Measurements from ENCODE around the gene NR4A3.

Gene NR4A3

DNA sequence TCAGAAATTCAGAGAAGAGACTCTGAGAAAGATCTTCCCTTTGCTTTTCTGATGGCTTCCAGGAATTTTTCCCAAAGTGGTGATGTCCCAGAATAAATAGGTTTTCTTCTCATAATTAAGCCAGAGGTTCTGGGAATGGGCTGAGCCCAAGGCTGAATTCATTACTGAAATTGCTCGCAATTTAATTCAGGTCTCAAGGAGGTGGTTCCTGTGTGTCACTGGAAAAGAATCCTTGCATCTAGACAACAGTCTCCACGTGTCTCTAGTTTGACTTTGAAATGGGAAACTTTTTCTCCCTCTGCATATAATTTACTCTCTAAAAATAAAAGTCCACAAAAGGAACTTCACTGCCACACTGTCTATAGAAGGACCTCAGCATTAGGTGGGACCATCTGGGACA, 57.0 kb downstream of the NR4A3 start:
- H4K8ac ChIP-seq (ENCODE audit: low read length): no peak overlapping the region
- no peak overlapping the region for H3K4me2 ChIP-seq (ENCODE audit: low read length, poor library complexity, severe bottlenecking)
- peaks cover 0 to 11% of the 10 kb centered on the region in 2 experiments for H3K27me3 ChIP-seq (ENCODE audit: control insufficient read depth in 1 of 2, insufficient read depth in 1 of 2, low read length in 2 of 2)
- no peak overlapping the region for H3K9ac ChIP-seq (ENCODE audit: low read length)
- H2BK120ac ChIP-seq (ENCODE audit: low read depth, low read length): no peak overlapping the region
- no peak overlapping the region for H3K18ac ChIP-seq (ENCODE audit: low read depth in 1 of 2, low read length in 2 of 2)
- H2AK5ac ChIP-seq (ENCODE audit: low read length, severe bottlenecking): no peak overlapping the region
- H2BK15ac ChIP-seq (ENCODE audit: low read depth, poor library complexity, severe bottlenecking): no peak overlapping the region
- H3K79me1 ChIP-seq (replicated peaks; ENCODE audit: low read length, poor library complexity, severe bottlenecking): no peaks in the 10 kb centered on the region
- no peak for DNase-seq
- no peak overlapping the region for H3K14ac ChIP-seq (ENCODE audit: low read length in 2 of 2)
- no peaks in the 10 kb centered on the region for H3K36me3 ChIP-seq (ENCODE audit: control insufficient read depth in 1 of 2, insufficient read depth in 2 of 2, low read depth in 1 of 2, low read length in 2 of 2)
- no peak overlapping the region for H3K4me3 ChIP-seq (ENCODE audit: insufficient read depth in 1 of 2, low read depth in 1 of 2, low read length in 2 of 2)
- 6% methylated on average over 2 of the region's 2 CpGs for WGBS
- no peak overlapping the region for H3K23ac ChIP-seq (ENCODE audit: low read length in 2 of 2)
- H4K91ac ChIP-seq (ENCODE audit: low read length): no peak overlapping the region
- no peak overlapping the region for H2BK5ac ChIP-seq (ENCODE audit: low read depth, low read length, poor library complexity, severe bottlenecking)
- no peak overlapping the region for H3K27ac ChIP-seq (ENCODE audit: low read length, poor library complexity, severe bottlenecking)
- H2AFZ ChIP-seq (ENCODE audit: low read depth, low read length): no peak overlapping the region
- H3K9me3 ChIP-seq (ENCODE audit: control insufficient read depth, low read length): no peaks in the 10 kb centered on the region
- no peak overlapping the region for H2BK12ac ChIP-seq (ENCODE audit: low read length in 2 of 2)
- no peaks in the 10 kb centered on the region for H3K4me1 ChIP-seq (ENCODE audit: control insufficient read depth, insufficient read depth, low read depth, low read length)
- no peak overlapping the region for H3K4ac ChIP-seq (ENCODE audit: low read depth in 1 of 2, low read length in 2 of 2)

GRCh38 chr9:99881769-99882168, 60.1 kb downstream of the NR4A3 start:
- Histone ChIP-seq H3K4me1 (ENCODE audit: control insufficient read depth, insufficient read depth, low read depth, low read length) (no peaks in the 10 kb centered on the region), H2BK5ac (ENCODE audit: low read depth, low read length, poor library complexity, severe bottlenecking) (no peak overlapping the region), H3K4ac (ENCODE audit: low read depth in 1 of 2, low read length in 2 of 2) (no peak overlapping the region), H3K79me1 (replicated peaks; ENCODE audit: low read length, poor library complexity, severe bottlenecking) (no peaks in the 10 kb centered on the region), H2BK120ac (ENCODE audit: low read depth, low read length) (no peak overlapping the region), H2BK15ac (ENCODE audit: low read depth, poor library complexity, severe bottlenecking) (no peak overlapping the region), H3K27me3 (ENCODE audit: control insufficient read depth in 1 of 2, insufficient read depth in 1 of 2, low read length in 2 of 2) (no peaks in the 10 kb centered on the region), H3K14ac (ENCODE audit: low read length in 2 of 2) (no peak overlapping the region), H4K91ac (ENCODE audit: low read length) (no peak overlapping the region), H2AFZ (ENCODE audit: low read depth, low read length) (no peak overlapping the region), H3K9me3 (ENCODE audit: control insufficient read depth, low read length) (no peaks in the 10 kb centered on the region), H3K4me3 (ENCODE audit: insufficient read depth in 1 of 2, low read depth in 1 of 2, low read length in 2 of 2) (no peak overlapping the region), H2AK5ac (ENCODE audit: low read length, severe bottlenecking) (no peak overlapping the region), H4K8ac (ENCODE audit: low read length) (no peak overlapping the region), H3K4me2 (ENCODE audit: low read length, poor library complexity, severe bottlenecking) (no peak overlapping the region), H3K9ac (ENCODE audit: low read length) (no peak overlapping the region), H3K23ac (ENCODE audit: low read length in 2 of 2) (no peak overlapping the region), H3K18ac (ENCODE audit: low read depth in 1 of 2, low read length in 2 of 2) (no peak overlapping the region), H3K27ac (ENCODE audit: low read length, poor library complexity, severe bottlenecking) (no peak overlapping the region), H3K36me3 (ENCODE audit: control insufficient read depth in 1 of 2, insufficient read depth in 2 of 2, low read depth in 1 of 2, low read length in 2 of 2) (no peaks in the 10 kb centered on the region), H2BK12ac (ENCODE audit: low read length in 2 of 2) (no peak overlapping the region)
- no peak for DNase-seq

DNA sequence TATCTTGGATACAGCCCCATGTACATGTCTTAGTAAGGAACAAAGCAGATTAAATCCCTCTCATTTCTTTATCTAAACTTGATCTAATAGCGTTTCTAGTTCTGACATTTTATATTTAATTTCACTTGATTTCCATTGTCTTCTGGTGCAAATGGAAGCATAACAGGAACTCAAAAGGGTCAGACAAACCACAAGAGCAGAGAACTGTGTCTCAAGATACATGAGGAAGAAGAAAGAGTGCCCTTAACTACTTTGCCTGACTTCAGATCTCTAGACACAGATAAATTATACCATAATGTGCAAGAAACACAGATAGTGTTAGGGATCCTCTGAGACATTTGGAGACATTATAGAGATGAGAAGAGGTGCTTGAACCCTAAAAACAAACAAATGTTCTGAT, 64.1 kb downstream of the NR4A3 start:
- H3K4me1 ChIP-seq (ENCODE audit: control insufficient read depth, insufficient read depth, low read depth, low read length): no peaks in the 10 kb centered on the region
- H3K27me3 ChIP-seq (ENCODE audit: control insufficient read depth in 1 of 2, insufficient read depth in 1 of 2, low read length in 2 of 2): no peaks in the 10 kb centered on the region
- no peak for DNase-seq
- H3K9ac ChIP-seq (ENCODE audit: low read length): no peak overlapping the region
- H3K79me1 ChIP-seq (replicated peaks; ENCODE audit: low read length, poor library complexity, severe bottlenecking): no peaks in the 10 kb centered on the region
- no peak overlapping the region for H2BK15ac ChIP-seq (ENCODE audit: low read depth, poor library complexity, severe bottlenecking)
- H2BK12ac ChIP-seq (ENCODE audit: low read length in 2 of 2): no peak overlapping the region
- H2BK5ac ChIP-seq (ENCODE audit: low read depth, low read length, poor library complexity, severe bottlenecking): no peak overlapping the region
- H3K4ac ChIP-seq (ENCODE audit: low read depth in 1 of 2, low read length in 2 of 2): no peak overlapping the region
- H3K27ac ChIP-seq (ENCODE audit: low read length, poor library complexity, severe bottlenecking): no peak overlapping the region
- no peak overlapping the region for H3K18ac ChIP-seq (ENCODE audit: low read depth in 1 of 2, low read length in 2 of 2)
- no peak overlapping the region for H4K91ac ChIP-seq (ENCODE audit: low read length)
- no peak overlapping the region for H4K8ac ChIP-seq (ENCODE audit: low read length)
- H2AFZ ChIP-seq (ENCODE audit: low read depth, low read length): no peak overlapping the region
- H2AK5ac ChIP-seq (ENCODE audit: low read length, severe bottlenecking): no peak overlapping the region
- WGBS: no CpG with 5 or more reads among the region's 1 CpG
- no peak overlapping the region for H3K4me2 ChIP-seq (ENCODE audit: low read length, poor library complexity, severe bottlenecking)
- H3K4me3 ChIP-seq (ENCODE audit: insufficient read depth in 1 of 2, low read depth in 1 of 2, low read length in 2 of 2): no peak overlapping the region
- no peak overlapping the region for H3K23ac ChIP-seq (ENCODE audit: low read length in 2 of 2)
- H2BK120ac ChIP-seq (ENCODE audit: low read depth, low read length): no peak overlapping the region
- no peaks in the 10 kb centered on the region for H3K9me3 ChIP-seq (ENCODE audit: control insufficient read depth, low read length)
- no peak overlapping the region for H3K14ac ChIP-seq (ENCODE audit: low read length in 2 of 2)
- H3K36me3 ChIP-seq (ENCODE audit: control insufficient read depth in 1 of 2, insufficient read depth in 2 of 2, low read depth in 1 of 2, low read length in 2 of 2): no peaks in the 10 kb centered on the region

DNA sequence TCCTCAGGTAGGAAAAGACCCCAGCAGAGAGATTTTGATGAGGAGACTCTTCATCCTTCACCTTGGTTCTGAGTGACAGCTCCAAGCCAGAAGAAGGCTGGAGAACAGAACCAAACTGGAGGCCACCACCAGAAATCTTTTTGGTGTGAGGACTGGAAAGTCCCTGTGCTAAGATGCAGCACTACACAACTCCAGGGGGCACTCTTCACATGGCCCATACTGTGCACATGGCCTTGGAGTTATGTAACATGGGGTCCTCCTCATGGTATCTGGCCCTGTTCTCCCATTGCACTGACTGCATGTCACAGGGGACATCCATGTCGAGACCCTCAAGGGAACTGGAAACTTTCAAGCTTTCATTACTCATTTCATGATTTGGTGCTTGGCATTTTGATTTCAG, 67.4 kb downstream of the NR4A3 start:
- Histone ChIP-seq H3K27ac (ENCODE audit: low read length, poor library complexity, severe bottlenecking) (no peak overlapping the region), H3K79me1 (replicated peaks; ENCODE audit: low read length, poor library complexity, severe bottlenecking) (no peaks in the 10 kb centered on the region), H3K23ac (ENCODE audit: low read length in 2 of 2) (no peak overlapping the region), H3K4ac (ENCODE audit: low read depth in 1 of 2, low read length in 2 of 2) (no peak overlapping the region), H2BK5ac (ENCODE audit: low read depth, low read length, poor library complexity, severe bottlenecking) (no peak overlapping the region), H3K36me3 (ENCODE audit: control insufficient read depth in 1 of 2, insufficient read depth in 2 of 2, low read depth in 1 of 2, low read length in 2 of 2) (no peaks in the 10 kb centered on the region), H3K4me3 (ENCODE audit: insufficient read depth in 1 of 2, low read depth in 1 of 2, low read length in 2 of 2) (no peak overlapping the region), H2BK15ac (ENCODE audit: low read depth, poor library complexity, severe bottlenecking) (no peak overlapping the region), H2AFZ (ENCODE audit: low read depth, low read length) (no peak overlapping the region), H3K18ac (ENCODE audit: low read depth in 1 of 2, low read length in 2 of 2) (no peak overlapping the region), H3K4me2 (ENCODE audit: low read length, poor library complexity, severe bottlenecking) (no peak overlapping the region), H4K8ac (ENCODE audit: low read length) (no peak overlapping the region), H2BK12ac (ENCODE audit: low read length in 2 of 2) (no peak overlapping the region), H3K9me3 (ENCODE audit: control insufficient read depth, low read length) (no peaks in the 10 kb centered on the region), H4K91ac (ENCODE audit: low read length) (no peak overlapping the region), H3K27me3 (ENCODE audit: control insufficient read depth in 1 of 2, insufficient read depth in 1 of 2, low read length in 2 of 2) (peaks cover 0 to 4% of the 10 kb centered on the region in 2 experiments), H3K4me1 (ENCODE audit: control insufficient read depth, insufficient read depth, low read depth, low read length) (no peaks in the 10 kb centered on the region), H3K9ac (ENCODE audit: low read length) (no peak overlapping the region), H3K14ac (ENCODE audit: low read length in 2 of 2) (no peak overlapping the region), H2AK5ac (ENCODE audit: low read length, severe bottlenecking) (no peak overlapping the region), H2BK120ac (ENCODE audit: low read depth, low read length) (no peak overlapping the region)
- WGBS: 100% methylated on average over 1 of the region's 1 CpG
- DNase-seq: no peak

Data from mesenchymal stem cell (in vitro differentiated cells and primary cell).